RWPE2 (cell line): ENCODE data around the gene FZR1.

Source experiments
- ATAC-seq: fragments of 200-7000 bp; cut with Tn5 transposase; 3 replicates; pipeline ENCODE4 v1.9.1; 2021; ENCODE audit warnings: low read depth
- DNase-seq: peaks from one replicate; pipeline ENCODE4 v3.0.0-alpha.2; 2020; ENCODE audit warnings: low spot score
- H3K27ac ChIP-seq: fragments of 450-650 bp; 2 replicates; pipeline ENCODE4 v1.5.1; 2017; ENCODE audit warnings: mild to moderate bottlenecking; ENCODE audit not compliant: poor library complexity, severe bottlenecking
- H3K27me3 ChIP-seq: fragments of 250-450 bp; sonication (Bioruptor Pico); 2 replicates; pipeline ENCODE4 v1.5.1; 2021; ENCODE audit warnings: mild to moderate bottlenecking, moderate library complexity; ENCODE audit not compliant: insufficient read depth, poor library complexity, severe bottlenecking
- H3K36me3 ChIP-seq: fragments of 250-450 bp; sonication (Bioruptor Pico); 2 replicates; pipeline ENCODE4 v1.5.1; 2020; ENCODE audit warnings: low read depth, mild to moderate bottlenecking, moderate library complexity
- H3K4me1 ChIP-seq: fragments of 250-450 bp; sonication (Bioruptor Pico); 2 replicates; pipeline ENCODE4 v1.5.1; 2021; ENCODE audit warnings: mild to moderate bottlenecking, moderate library complexity; ENCODE audit not compliant: insufficient read depth, poor library complexity, severe bottlenecking
- H3K4me3 ChIP-seq: fragments of 250-450 bp; sonication (Bioruptor Pico); 2 replicates; pipeline ENCODE4 v1.5.1; 2021; ENCODE audit warnings: mild to moderate bottlenecking, moderate library complexity; ENCODE audit not compliant: severe bottlenecking
- H3K9me3 ChIP-seq: fragments of 250-450 bp; sonication (Bioruptor Pico); 2 replicates; pipeline ENCODE4 v1.5.1; 2021; ENCODE audit warnings: mild to moderate bottlenecking, moderate library complexity; ENCODE audit not compliant: severe bottlenecking
- CTCF ChIP-seq: fragments of 450-650 bp; IDR thresholded peaks from one replicate; pipeline ENCODE4 v1.5.1; 2017; ENCODE audit warnings: mild to moderate bottlenecking, moderate library complexity; ENCODE audit not compliant: poor library complexity, severe bottlenecking

Gene FZR1

DNA sequence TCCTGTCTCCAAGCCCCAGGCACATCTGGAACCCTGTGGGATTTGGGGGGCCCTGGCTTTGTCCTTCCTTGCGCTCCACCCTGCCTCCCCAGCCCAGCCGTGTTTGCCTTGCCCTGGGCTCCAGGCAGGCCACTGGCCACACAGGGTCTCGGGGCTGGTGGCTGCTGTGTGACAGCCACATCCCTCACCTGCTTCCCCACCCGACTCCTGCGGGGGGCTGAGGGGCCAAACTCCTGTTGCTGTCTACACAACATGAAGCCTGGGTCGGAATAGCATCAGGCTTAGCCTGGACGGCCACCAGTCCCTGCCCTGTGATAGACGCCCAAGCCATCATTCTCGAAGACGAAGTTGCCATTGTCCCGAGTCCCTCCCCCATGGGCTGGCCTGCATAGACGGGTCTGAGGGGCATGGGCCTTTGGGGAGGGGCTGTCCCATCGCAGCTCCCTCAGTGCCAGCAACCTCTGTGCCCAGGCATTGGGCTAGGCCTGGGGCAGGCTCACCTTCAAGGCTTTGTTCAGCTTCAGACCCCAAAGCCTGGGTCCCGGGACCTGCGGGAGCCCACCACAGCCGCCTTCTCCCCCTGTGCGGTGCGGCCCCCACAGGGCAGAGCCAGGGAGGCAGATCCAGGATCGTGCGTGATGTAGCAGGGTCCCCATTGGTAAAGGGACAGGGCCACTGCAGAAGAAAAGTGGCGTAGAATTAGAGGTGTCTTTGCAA lies 17.4 kb downstream of the FZR1 start:
- Histone ChIP-seq H3K27me3 (no peaks in the 10 kb centered on the region), H3K9me3 (no peaks in the 10 kb centered on the region), H3K4me3 (no peak overlapping the region), H3K36me3 (peaks cover 49% of the 10 kb centered on the region), H3K27ac (no peak overlapping the region), H3K4me1 (peaks cover 11% of the 10 kb centered on the region)
- ATAC-seq (no peak), DNase-seq (no peak)
- TF ChIP-seq CTCF: no peak

- no peaks in the 10 kb centered on the region for H3K27me3 ChIP-seq
- no peak overlapping the region for H3K4me3 ChIP-seq
- peaks cover 11% of the 10 kb centered on the region for H3K4me1 ChIP-seq
- no peaks in the 10 kb centered on the region for H3K9me3 ChIP-seq
- ATAC-seq (no peak), DNase-seq (no peak)
- H3K36me3 ChIP-seq: peaks cover 49% of the 10 kb centered on the region
- no peak overlapping the region for H3K27ac ChIP-seq
- TF ChIP-seq CTCF: no peak
Observed at GRCh38 chr19:3524078-3524842, 18.1 kb downstream of the FZR1 start.

DNA sequence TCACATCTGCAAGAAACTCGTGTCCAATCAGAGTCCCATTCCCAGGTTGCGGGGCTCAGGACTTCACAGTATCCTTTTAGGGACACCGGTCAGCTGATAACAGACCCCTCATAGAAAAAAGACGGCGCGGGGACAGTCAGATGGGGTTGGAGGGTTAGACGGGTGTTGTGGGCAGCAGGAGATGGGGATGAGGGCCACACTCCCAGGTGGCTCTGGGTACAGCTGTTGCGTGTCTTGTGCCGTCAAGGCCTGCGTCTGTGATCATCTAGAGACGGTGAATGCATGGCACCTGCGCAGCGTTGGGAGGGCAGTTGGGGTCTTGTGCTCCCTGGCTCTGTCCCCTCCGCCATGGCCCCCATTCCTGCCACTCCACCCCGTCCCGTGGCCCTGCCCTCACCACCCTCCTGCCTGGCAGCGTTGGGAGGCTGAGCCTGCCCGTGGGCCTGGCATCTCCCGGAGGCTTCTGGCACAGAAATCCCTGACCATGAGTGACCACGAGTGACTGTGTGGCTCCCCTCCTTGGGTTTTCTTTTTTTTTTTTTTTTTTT lies 18.9 kb downstream of the FZR1 start:
- DNase-seq (no peak), ATAC-seq (no peak)
- Histone ChIP-seq H3K36me3 (peaks cover 49% of the 10 kb centered on the region), H3K27me3 (no peaks in the 10 kb centered on the region), H3K4me3 (no peak overlapping the region), H3K9me3 (no peaks in the 10 kb centered on the region), H3K4me1 (peaks cover 11% of the 10 kb centered on the region), H3K27ac (no peak overlapping the region)
- no peak for TF ChIP-seq CTCF

GRCh38 chr19:3526507-3527237 lies 20.6 kb downstream of the FZR1 start:
- DNase-seq (no peak), ATAC-seq (no peak)
- peaks cover 56% of the 10 kb centered on the region for H3K36me3 ChIP-seq
- H3K9me3 ChIP-seq: no peaks in the 10 kb centered on the region
- H3K4me3 ChIP-seq: no peak overlapping the region
- no peak for TF ChIP-seq CTCF
- no peak overlapping the region for H3K27ac ChIP-seq
- no peaks in the 10 kb centered on the region for H3K4me1 ChIP-seq
- no peaks in the 10 kb centered on the region for H3K27me3 ChIP-seq
